Left lung (tissue), 10 donors: ENCODE data around the gene GGA3. TPM values are rescaled to one million over a fixed set of nuclear protein-coding genes. Genes with fewer than 3 reads are reported as not detected.
A peak's percentile ranks its signal among the peaks of the same experiment; 100 is the strongest.
"Not testable (repeated sequence)": the region's sequence is repeated elsewhere in the genome, so short reads cannot be mapped to it uniquely, and the experiment has no call there.

Experiments used
- ATAC-seq: fragments of 200-7000 bp; cut with Tn5 transposase; one replicate; pipeline ENCODE4 v1.9.1; 2020; ENCODE audit warnings: moderate library complexity
- DNase-seq, 4 donors: peaks; one replicate each; pipeline ENCODE4 v3.0.0-alpha.2; 2013 to 2020
- H3K27ac ChIP-seq, 2 donors: fragments of 200-600 bp; sonication (generic) in 1 of 2; one replicate each; pipeline versions ENCODE4 v1.5.0 to v1.8.0; 2020 to 2021
- H3K27me3 ChIP-seq, 2 donors: fragments of 200-600 bp; sonication (generic) in 1 of 2; one replicate each; pipeline versions ENCODE4 v1.5.0 to v1.8.0; 2020 to 2021
- H3K36me3 ChIP-seq, 2 donors: fragments of 200-600 bp; sonication (generic) in 1 of 2; one replicate each; pipeline versions ENCODE4 v1.5.0 to v1.8.0; 2020 to 2021
- H3K4me1 ChIP-seq, 2 donors: fragments of 200-600 bp; one replicate each; pipeline ENCODE4 v1.8.0; 2021
- H3K4me3 ChIP-seq, 2 donors: fragments of 200-600 bp; sonication (generic) in 1 of 2; one replicate each; pipeline versions ENCODE4 v1.5.0 to v1.8.0; 2020 to 2021; ENCODE audit warnings: mild to moderate bottlenecking in 1 of 2
- H3K9me3 ChIP-seq, 2 donors: fragments of 200-600 bp; sonication (generic) in 1 of 2; one replicate each; pipeline versions ENCODE4 v1.5.0 to v1.8.0; 2020 to 2021
- intact Hi-C, 2 donors: fragments of 100-400 bp; cut with DNase I; formaldehyde crosslinking; loops; one replicate each; pipeline versions ENCODE4 v1.11.2 to v1.14.2; 2022
- polyA plus RNA-seq, 6 donors: library from polyadenylated mRNA; unstranded; fragments of 120-200 nt; gene quantifications; one replicate each; pipeline ENCODE4 v1.2.1, GENCODE V29; 2013; ENCODE audit not compliant: insufficient read length in 6 of 6
- total RNA-seq, 2 donors: library from RNA; stranded (reverse); fragmentation: NEBNext Ultra II Directional; extraction: Animal tissue kit (Norgen Biotek cat#: 25700); gene quantifications; one replicate each; pipeline ENCODE4 v1.2.1, GENCODE V29; 2021
- TF ChIP-seq, protein P1 (sequence below), 2 donors: fragments of 200-600 bp; sonication (generic) in 1 of 2; IDR thresholded peaks; one replicate each; pipeline versions ENCODE4 v1.5.0 to v1.8.0; 2021; ENCODE audit warnings: antibody characterized with exemption in 2 of 2
- donor health status: DM: no; HTN: yes; CAD: no.
- donor health status: DM: no; HTN: no; CAD: no.

Gene GGA3
- total and polyA plus RNA-seq, 8 donors: 41.2 to 54.7 (median 45.1) TPM

GRCh38 chr17:75265614-75266315, 4.4 kb upstream of the GGA3 start:
- H3K36me3 ChIP-seq: peaks cover 0 to 46% of the 10 kb centered on the region in 2 donors
- no peak for ATAC-seq
- H3K27me3 ChIP-seq: no peaks in the 10 kb centered on the region
- intact Hi-C loops: no loop called here
- H3K4me3 ChIP-seq: no peak overlapping the region
- DNase-seq: no peak
- peak overlapping the region in 1 of 2 donors; percentile 23 for H3K27ac ChIP-seq
- H3K9me3 ChIP-seq: no peaks in the 10 kb centered on the region
- H3K4me1 ChIP-seq: peaks cover 14 to 69% of the 10 kb centered on the region in 2 donors
- TF ChIP-seq, protein P1, sequence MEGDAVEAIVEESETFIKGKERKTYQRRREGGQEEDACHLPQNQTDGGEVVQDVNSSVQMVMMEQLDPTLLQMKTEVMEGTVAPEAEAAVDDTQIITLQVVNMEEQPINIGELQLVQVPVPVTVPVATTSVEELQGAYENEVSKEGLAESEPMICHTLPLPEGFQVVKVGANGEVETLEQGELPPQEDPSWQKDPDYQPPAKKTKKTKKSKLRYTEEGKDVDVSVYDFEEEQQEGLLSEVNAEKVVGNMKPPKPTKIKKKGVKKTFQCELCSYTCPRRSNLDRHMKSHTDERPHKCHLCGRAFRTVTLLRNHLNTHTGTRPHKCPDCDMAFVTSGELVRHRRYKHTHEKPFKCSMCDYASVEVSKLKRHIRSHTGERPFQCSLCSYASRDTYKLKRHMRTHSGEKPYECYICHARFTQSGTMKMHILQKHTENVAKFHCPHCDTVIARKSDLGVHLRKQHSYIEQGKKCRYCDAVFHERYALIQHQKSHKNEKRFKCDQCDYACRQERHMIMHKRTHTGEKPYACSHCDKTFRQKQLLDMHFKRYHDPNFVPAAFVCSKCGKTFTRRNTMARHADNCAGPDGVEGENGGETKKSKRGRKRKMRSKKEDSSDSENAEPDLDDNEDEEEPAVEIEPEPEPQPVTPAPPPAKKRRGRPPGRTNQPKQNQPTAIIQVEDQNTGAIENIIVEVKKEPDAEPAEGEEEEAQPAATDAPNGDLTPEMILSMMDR (IDR thresholded peaks at IDR 0.05): no peak

DNA sequence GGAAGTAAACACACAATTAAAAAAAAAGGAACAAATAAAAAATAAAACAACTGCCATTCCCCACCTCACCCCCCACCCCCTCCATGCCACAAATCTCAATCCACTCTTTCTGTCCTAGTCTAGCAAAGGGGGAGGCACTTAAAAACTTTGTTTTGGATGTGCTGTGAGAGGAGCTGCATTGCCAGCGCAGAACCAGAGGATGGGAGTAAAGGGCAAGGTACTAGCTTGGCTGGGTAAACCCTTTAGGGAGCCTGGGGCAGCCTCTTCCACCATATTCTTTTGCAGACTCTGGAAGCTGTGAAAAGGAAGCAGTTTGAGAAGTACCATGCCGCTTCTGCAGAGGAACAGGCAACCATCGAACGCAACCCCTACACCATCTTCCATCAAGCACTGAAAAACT, 1.6 kb upstream of the GGA3 start:
- ATAC-seq: no peak
- intact Hi-C loops: no loop called here
- H3K4me3 ChIP-seq: peak overlapping the region in 1 of 2 donors; percentile 98
- H3K4me1 ChIP-seq: peaks cover 19 to 72% of the 10 kb centered on the region in 2 donors
- DNase-seq: no peak
- H3K27me3 ChIP-seq: no peaks in the 10 kb centered on the region
- H3K27ac ChIP-seq: no peak overlapping the region
- H3K9me3 ChIP-seq: no peaks in the 10 kb centered on the region
- TF ChIP-seq, protein P1 (IDR thresholded peaks at IDR 0.05): no peak
- peaks cover 0 to 46% of the 10 kb centered on the region in 2 donors for H3K36me3 ChIP-seq

GRCh38 chr17:75262112-75262606, 753 bp upstream of the GGA3 start:
- DNase-seq (no peak), ATAC-seq (peak; percentile 26)
- no peaks in the 10 kb centered on the region for H3K27me3 ChIP-seq
- peaks cover 19 to 67% of the 10 kb centered on the region in 2 donors for H3K4me1 ChIP-seq
- peaks cover 0 to 40% of the 10 kb centered on the region in 2 donors for H3K36me3 ChIP-seq
- TF ChIP-seq, protein P1 (IDR thresholded peaks at IDR 0.05): no peak
- H3K4me3 ChIP-seq: peak overlapping the region; percentile 98
- peak overlapping the region; percentile 93 to 97 for H3K27ac ChIP-seq
- H3K9me3 ChIP-seq: no peaks in the 10 kb centered on the region
- intact Hi-C loops: no loop called here

- peak overlapping the region; percentile 93 to 97 for H3K27ac ChIP-seq
- ATAC-seq (peak; percentile 12), DNase-seq (no peak)
- H3K36me3 ChIP-seq: peaks cover 0 to 27% of the 10 kb centered on the region in 2 donors
- intact Hi-C loops: no loop called here
- peaks cover 19 to 59% of the 10 kb centered on the region in 2 donors for H3K4me1 ChIP-seq
- H3K9me3 ChIP-seq: no peaks in the 10 kb centered on the region
- H3K4me3 ChIP-seq: peak overlapping the region; percentile 98
- H3K27me3 ChIP-seq: no peaks in the 10 kb centered on the region
- TF ChIP-seq, protein P1 (IDR thresholded peaks at IDR 0.05): no peak
These were observed 618 bp downstream of the GGA3 start for GRCh38 chr17:75260641-75261335.

GRCh38 chr17:75257228-75257627, 4.2 kb downstream of the GGA3 start:
- DNase-seq, ATAC-seq, H3K36me3 ChIP-seq, H3K27ac ChIP-seq, H3K27me3 ChIP-seq, H3K9me3 ChIP-seq, intact Hi-C loops, H3K4me3 ChIP-seq: not testable (repeated sequence)
- peaks cover 12 to 41% of the 10 kb centered on the region in 2 donors for H3K4me1 ChIP-seq

GRCh38 chr17:75255954-75256698, 5.3 kb downstream of the GGA3 start:
- H3K27ac ChIP-seq: peak overlapping the region in 1 of 2 donors; percentile 50
- intact Hi-C loops: not testable (repeated sequence)

More at GRCh38 chr17:75255954-75256698, 5.3 kb downstream of the GGA3 start:
- peaks cover 12 to 49% of the 10 kb centered on the region in 2 donors for H3K4me1 ChIP-seq
- not testable (repeated sequence) for H3K36me3 ChIP-seq, DNase-seq, H3K4me3 ChIP-seq, ATAC-seq, H3K27me3 ChIP-seq, H3K9me3 ChIP-seq
